ENCODE data around the gene BACH2. TPM values are rescaled to one million over a fixed set of nuclear protein-coding genes. Genes with fewer than 3 reads are reported as not detected.

BACH2 gene
- total RNA-seq, 4 donors from 2014 or later, result 3.6 to 13.4 (median 7.5) TPM

DNA sequence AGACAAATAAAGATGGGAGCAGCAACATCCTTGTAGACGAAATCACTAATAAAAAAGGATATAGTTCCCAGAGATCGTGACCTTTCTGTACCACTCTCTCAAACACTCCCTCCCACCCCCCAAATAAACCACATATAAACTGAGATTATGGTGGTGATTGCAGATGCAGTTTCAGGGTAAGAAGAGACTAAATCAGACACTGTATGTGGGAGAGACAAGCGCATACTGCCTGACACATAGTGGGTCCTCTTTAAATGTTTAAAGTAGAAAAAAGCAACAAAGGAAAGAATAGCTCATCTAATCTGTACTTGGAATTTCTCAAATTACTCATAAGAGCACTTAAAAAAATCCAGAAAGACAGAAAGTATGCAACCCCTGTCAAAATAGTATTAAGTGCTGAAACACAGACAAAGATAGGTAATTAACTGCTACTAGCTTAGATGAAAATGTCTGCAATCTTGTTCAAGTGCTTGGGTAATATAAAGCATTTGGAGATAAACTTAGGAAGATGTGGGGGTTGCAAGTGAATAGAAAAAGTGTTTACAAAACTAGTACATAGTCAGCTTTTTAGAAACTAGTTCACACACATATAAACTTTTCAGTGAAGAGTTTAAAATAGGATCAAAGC lies 151.6 kb downstream of the BACH2 start:
- Histone ChIP-seq H3K27ac (no peak overlapping the region), H3K4me1 (peaks cover 0 to 9% of the 10 kb centered on the region in 2 donors), H3K27me3 (no peaks in the 10 kb centered on the region), H3K4me3 (no peak overlapping the region), H3K9me3 (no peaks in the 10 kb centered on the region), H3K36me3 (no peaks in the 10 kb centered on the region)
- no peak for DNase-seq
- TF ChIP-seq POLR2A (IDR thresholded peaks at IDR 0.05), result no peak
- TF ChIP-seq, protein P1, sequence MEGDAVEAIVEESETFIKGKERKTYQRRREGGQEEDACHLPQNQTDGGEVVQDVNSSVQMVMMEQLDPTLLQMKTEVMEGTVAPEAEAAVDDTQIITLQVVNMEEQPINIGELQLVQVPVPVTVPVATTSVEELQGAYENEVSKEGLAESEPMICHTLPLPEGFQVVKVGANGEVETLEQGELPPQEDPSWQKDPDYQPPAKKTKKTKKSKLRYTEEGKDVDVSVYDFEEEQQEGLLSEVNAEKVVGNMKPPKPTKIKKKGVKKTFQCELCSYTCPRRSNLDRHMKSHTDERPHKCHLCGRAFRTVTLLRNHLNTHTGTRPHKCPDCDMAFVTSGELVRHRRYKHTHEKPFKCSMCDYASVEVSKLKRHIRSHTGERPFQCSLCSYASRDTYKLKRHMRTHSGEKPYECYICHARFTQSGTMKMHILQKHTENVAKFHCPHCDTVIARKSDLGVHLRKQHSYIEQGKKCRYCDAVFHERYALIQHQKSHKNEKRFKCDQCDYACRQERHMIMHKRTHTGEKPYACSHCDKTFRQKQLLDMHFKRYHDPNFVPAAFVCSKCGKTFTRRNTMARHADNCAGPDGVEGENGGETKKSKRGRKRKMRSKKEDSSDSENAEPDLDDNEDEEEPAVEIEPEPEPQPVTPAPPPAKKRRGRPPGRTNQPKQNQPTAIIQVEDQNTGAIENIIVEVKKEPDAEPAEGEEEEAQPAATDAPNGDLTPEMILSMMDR (IDR thresholded peaks at IDR 0.05 in 4 of 5, conservative IDR thresholded peaks at IDR 0.05 in 1 of 5), result no peak
- no peak for ATAC-seq
- intact Hi-C loops (cut with DNase I; ENCODE audit: low total_unique reads), result no loop called here
- in situ Hi-C loops (cut with MboI; ENCODE audit: low sequenced_read_pairs in 4 of 4), result no loop called here

DNA sequence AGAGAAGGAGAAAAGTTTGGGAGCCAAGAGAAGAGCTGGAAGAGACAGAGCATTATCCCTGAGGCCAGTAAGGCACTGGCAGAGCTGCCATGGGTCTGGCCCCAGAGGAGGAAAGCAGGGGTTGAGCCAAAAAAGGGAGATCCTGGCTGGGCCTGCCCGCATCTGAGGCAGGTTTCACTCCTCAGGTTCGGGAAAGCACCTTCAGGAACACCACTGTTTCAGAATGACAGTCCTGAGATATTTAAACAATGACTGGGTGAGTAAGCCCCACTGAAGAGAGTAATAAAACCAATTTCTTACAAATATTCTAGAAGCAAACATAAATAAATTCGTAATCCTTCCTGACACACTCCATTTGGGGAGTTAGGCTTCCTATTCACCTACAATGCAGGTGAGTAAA lies 152.2 kb downstream of the BACH2 start:
- H3K27me3 ChIP-seq, result no peaks in the 10 kb centered on the region
- ATAC-seq (no peak), DNase-seq (no peak)
- H3K36me3 ChIP-seq, result no peaks in the 10 kb centered on the region
- no peaks in the 10 kb centered on the region for H3K9me3 ChIP-seq
- no peak for TF ChIP-seq POLR2A (IDR thresholded peaks at IDR 0.05)
- TF ChIP-seq, protein P1 (IDR thresholded peaks at IDR 0.05 in 4 of 5, conservative IDR thresholded peaks at IDR 0.05 in 1 of 5), result no peak
- in situ Hi-C loops (cut with MboI; ENCODE audit: low sequenced_read_pairs in 4 of 4) (no loop called here), intact Hi-C loops (cut with DNase I; ENCODE audit: low total_unique reads) (no loop called here)
- no peak overlapping the region for H3K27ac ChIP-seq
- H3K4me3 ChIP-seq, result no peak overlapping the region
- H3K4me1 ChIP-seq, result peaks cover 0 to 9% of the 10 kb centered on the region in 2 donors

GRCh38 chr6:90140683-90141082 lies 156.0 kb downstream of the BACH2 start:
- ATAC-seq, result no peak
- H3K36me3 ChIP-seq, result no peaks in the 10 kb centered on the region
- peak overlapping the region in 1 of 4 donors; percentile 74 for H3K27ac ChIP-seq
- no peaks in the 10 kb centered on the region for H3K27me3 ChIP-seq
- peaks cover 26 to 31% of the 10 kb centered on the region in 2 donors for H3K4me1 ChIP-seq
- intact Hi-C loops (cut with DNase I; ENCODE audit: low total_unique reads) (no loop called here), in situ Hi-C loops (cut with MboI; ENCODE audit: low sequenced_read_pairs in 4 of 4) (no loop called here)
- no peak overlapping the region for H3K4me3 ChIP-seq
- no peaks in the 10 kb centered on the region for H3K9me3 ChIP-seq
- TF ChIP-seq POLR2A (IDR thresholded peaks at IDR 0.05), result no peak
- TF ChIP-seq, protein P1 (IDR thresholded peaks at IDR 0.05 in 4 of 5, conservative IDR thresholded peaks at IDR 0.05 in 1 of 5), result no peak
- DNase-seq, result no peak

DNA sequence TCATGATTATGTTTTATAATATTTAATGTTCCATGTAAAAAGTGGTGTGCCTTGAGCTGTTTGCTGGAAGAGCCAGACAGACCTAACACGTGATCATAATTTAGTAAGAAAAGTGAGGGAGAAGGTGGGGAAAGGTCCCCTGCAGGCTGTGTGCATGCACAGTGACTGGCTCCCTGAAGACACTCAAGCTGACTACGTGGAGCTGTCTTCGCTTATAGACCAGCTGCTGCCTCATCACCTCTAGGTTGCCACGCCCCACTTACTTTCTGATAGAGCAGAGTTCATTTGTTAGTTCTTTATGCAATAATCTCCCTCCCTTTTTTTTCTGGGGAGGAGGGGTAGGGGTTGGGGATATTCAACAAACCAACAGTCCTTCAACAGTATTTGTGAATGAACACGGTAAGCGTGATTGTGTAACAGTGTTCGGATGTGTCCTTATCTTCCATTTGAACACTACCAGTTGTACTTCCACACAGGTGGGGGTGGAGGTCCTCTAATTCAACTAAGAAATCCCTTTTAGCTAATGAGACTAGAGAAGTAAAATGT lies 157.3 kb downstream of the BACH2 start:
- Histone ChIP-seq H3K27ac (peak overlapping the region in 1 of 4 donors; percentile 74), H3K4me3 (no peak overlapping the region), H3K27me3 (no peaks in the 10 kb centered on the region), H3K4me1 (peaks cover 27% of the 10 kb centered on the region in 2 donors), H3K36me3 (no peaks in the 10 kb centered on the region), H3K9me3 (no peaks in the 10 kb centered on the region)
- intact Hi-C loops (cut with DNase I; ENCODE audit: low total_unique reads) (loop anchor here (5.0 kb wide), 1 partner anchor 38 kb away; no protein-coding TSS in a partner anchor), in situ Hi-C loops (cut with MboI; ENCODE audit: low sequenced_read_pairs in 4 of 4) (no loop called here)
- no peak for ATAC-seq
- TF ChIP-seq, protein P1 (IDR thresholded peaks at IDR 0.05 in 4 of 5, conservative IDR thresholded peaks at IDR 0.05 in 1 of 5), result no peak
- no peak for DNase-seq
